Measurements from ENCODE around the gene GRK5. TPM values are rescaled to one million over a fixed set of nuclear protein-coding genes. Genes with fewer than 3 reads are reported as not detected.

Gene GRK5
- polyA plus RNA-seq, 1 donor from 2014 or later = 34.9 TPM

DNA sequence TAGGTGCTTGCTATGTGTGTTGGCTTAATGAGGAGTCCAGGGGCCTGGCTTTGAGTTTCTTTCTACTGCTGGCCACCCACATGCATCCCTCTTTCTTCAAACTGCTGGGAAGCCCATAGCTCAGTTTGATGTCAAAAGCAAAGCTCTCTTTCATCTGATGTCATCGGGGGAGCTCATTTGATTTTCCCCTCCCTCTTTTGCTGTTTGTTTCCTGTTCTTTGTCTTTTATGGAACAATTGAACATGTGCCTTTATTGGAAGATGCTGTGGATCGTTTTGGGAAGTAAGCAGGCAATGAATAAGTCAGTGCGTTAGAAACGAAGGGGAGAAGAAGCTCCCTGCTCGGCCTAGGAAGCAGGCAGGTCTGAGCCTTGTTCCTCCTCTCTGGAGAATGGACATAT lies 140.7 kb downstream of the GRK5 start:
- Histone ChIP-seq H3K27me3 (ENCODE audit: insufficient read depth, low read depth, low read length) (no peaks in the 10 kb centered on the region), H3K4me2 (ENCODE audit: low read length) (no peak overlapping the region), H3K4me3 (ENCODE audit: low read length) (no peak overlapping the region), H3F3A (ENCODE audit: insufficient read depth, low read length, poor library complexity, severe bottlenecking) (no peaks in the 10 kb centered on the region), H3K27ac (ENCODE audit: low read length) (no peak overlapping the region), H3K9ac (ENCODE audit: low read length) (no peak overlapping the region), H3K36me3 (ENCODE audit: insufficient read depth, low read length) (no peaks in the 10 kb centered on the region), H4K20me1 (ENCODE audit: insufficient read depth) (no peaks in the 10 kb centered on the region), H3K9me2 (ENCODE audit: insufficient read depth, low read length) (no peaks in the 10 kb centered on the region), H2AFZ (ENCODE audit: low read depth, low read length) (no peak overlapping the region), H3K9me3 (ENCODE audit: low read length) (peaks cover 7% of the 10 kb centered on the region), H3K79me2 (replicated peaks; ENCODE audit: insufficient read depth, low read length) (no peaks in the 10 kb centered on the region)
- TF ChIP-seq SMC3 (conservative IDR thresholded peaks at IDR 0.05; ENCODE audit: poor library complexity) (no peak), RAD21 (conservative IDR thresholded peaks at IDR 0.05) (no peak), POLR2AphosphoS5 (IDR thresholded peaks at IDR 0.05) (no peak), EZH2 (IDR thresholded peaks at IDR 0.05; ENCODE audit: borderline replicate concordance, insufficient read depth, low read length, poor library complexity, severe bottlenecking) (no peak), EP300 (conservative IDR thresholded peaks at IDR 0.05; ENCODE audit: poor library complexity, severe bottlenecking) (no peak), TAF1 (IDR thresholded peaks at IDR 0.05; ENCODE audit: low read depth) (no peak), MXI1 (conservative IDR thresholded peaks at IDR 0.05; ENCODE audit: poor library complexity, severe bottlenecking) (no peak)
- TF ChIP-seq, protein P1, sequence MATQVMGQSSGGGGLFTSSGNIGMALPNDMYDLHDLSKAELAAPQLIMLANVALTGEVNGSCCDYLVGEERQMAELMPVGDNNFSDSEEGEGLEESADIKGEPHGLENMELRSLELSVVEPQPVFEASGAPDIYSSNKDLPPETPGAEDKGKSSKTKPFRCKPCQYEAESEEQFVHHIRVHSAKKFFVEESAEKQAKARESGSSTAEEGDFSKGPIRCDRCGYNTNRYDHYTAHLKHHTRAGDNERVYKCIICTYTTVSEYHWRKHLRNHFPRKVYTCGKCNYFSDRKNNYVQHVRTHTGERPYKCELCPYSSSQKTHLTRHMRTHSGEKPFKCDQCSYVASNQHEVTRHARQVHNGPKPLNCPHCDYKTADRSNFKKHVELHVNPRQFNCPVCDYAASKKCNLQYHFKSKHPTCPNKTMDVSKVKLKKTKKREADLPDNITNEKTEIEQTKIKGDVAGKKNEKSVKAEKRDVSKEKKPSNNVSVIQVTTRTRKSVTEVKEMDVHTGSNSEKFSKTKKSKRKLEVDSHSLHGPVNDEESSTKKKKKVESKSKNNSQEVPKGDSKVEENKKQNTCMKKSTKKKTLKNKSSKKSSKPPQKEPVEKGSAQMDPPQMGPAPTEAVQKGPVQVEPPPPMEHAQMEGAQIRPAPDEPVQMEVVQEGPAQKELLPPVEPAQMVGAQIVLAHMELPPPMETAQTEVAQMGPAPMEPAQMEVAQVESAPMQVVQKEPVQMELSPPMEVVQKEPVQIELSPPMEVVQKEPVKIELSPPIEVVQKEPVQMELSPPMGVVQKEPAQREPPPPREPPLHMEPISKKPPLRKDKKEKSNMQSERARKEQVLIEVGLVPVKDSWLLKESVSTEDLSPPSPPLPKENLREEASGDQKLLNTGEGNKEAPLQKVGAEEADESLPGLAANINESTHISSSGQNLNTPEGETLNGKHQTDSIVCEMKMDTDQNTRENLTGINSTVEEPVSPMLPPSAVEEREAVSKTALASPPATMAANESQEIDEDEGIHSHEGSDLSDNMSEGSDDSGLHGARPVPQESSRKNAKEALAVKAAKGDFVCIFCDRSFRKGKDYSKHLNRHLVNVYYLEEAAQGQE (IDR thresholded peaks at IDR 0.05; ENCODE audit: borderline replicate concordance) = no peak
- TF ChIP-seq, protein P2, sequence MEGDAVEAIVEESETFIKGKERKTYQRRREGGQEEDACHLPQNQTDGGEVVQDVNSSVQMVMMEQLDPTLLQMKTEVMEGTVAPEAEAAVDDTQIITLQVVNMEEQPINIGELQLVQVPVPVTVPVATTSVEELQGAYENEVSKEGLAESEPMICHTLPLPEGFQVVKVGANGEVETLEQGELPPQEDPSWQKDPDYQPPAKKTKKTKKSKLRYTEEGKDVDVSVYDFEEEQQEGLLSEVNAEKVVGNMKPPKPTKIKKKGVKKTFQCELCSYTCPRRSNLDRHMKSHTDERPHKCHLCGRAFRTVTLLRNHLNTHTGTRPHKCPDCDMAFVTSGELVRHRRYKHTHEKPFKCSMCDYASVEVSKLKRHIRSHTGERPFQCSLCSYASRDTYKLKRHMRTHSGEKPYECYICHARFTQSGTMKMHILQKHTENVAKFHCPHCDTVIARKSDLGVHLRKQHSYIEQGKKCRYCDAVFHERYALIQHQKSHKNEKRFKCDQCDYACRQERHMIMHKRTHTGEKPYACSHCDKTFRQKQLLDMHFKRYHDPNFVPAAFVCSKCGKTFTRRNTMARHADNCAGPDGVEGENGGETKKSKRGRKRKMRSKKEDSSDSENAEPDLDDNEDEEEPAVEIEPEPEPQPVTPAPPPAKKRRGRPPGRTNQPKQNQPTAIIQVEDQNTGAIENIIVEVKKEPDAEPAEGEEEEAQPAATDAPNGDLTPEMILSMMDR (IDR thresholded peaks at IDR 0.05; ENCODE audit: poor library complexity, severe bottlenecking) = no peak

DNA sequence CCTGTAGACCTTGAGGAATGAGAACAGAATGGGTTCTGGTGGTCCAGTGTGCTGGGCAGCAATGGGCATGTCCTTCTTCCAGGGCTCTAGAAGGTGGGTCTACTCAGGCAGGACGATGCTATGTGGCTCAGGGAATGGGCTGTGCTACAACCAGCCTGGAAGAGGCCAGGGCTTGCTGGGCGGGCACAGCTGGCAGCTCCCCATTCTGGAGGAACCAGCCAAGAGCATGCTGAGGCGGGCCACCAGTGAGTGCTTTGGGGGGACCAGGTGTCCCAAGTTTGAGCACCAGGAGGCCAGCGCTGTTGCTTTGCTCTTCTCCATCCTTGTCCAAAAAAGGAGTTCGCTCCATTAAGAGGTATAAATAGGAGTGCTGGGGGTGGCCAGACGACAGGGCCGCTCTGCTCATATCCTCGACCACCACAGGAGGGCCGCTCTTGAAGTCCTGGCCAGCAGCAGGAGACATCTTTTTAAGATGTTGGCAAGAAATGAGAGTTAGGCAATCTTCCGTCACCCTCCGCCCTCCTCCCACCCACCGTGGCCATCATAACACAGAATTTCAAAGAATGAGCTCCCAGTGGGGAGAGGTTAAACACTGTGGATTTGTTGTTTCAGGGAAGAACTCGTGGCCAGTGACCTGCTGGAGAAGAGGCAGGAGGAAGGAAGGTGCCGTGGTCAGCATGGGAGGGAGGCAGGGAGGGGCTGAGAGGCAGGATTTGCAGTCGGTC lies 141.3 kb downstream of the GRK5 start:
- no peak overlapping the region for H3K4me3 ChIP-seq (ENCODE audit: low read length)
- H3F3A ChIP-seq (ENCODE audit: insufficient read depth, low read length, poor library complexity, severe bottlenecking) = no peaks in the 10 kb centered on the region
- H3K79me2 ChIP-seq (replicated peaks; ENCODE audit: insufficient read depth, low read length) = no peaks in the 10 kb centered on the region
- no peaks in the 10 kb centered on the region for H4K20me1 ChIP-seq (ENCODE audit: insufficient read depth)
- H3K36me3 ChIP-seq (ENCODE audit: insufficient read depth, low read length) = no peaks in the 10 kb centered on the region
- no peak overlapping the region for H2AFZ ChIP-seq (ENCODE audit: low read depth, low read length)
- TF ChIP-seq EP300 (conservative IDR thresholded peaks at IDR 0.05; ENCODE audit: poor library complexity, severe bottlenecking) (no peak), EZH2 (IDR thresholded peaks at IDR 0.05; ENCODE audit: borderline replicate concordance, insufficient read depth, low read length, poor library complexity, severe bottlenecking) (no peak), POLR2AphosphoS5 (IDR thresholded peaks at IDR 0.05) (no peak), TAF1 (IDR thresholded peaks at IDR 0.05; ENCODE audit: low read depth) (no peak), MXI1 (conservative IDR thresholded peaks at IDR 0.05; ENCODE audit: poor library complexity, severe bottlenecking) (no peak), SMC3 (conservative IDR thresholded peaks at IDR 0.05; ENCODE audit: poor library complexity) (no peak), RAD21 (conservative IDR thresholded peaks at IDR 0.05) (no peak)
- TF ChIP-seq, protein P1 (IDR thresholded peaks at IDR 0.05; ENCODE audit: borderline replicate concordance) = no peak
- TF ChIP-seq, protein P2 (IDR thresholded peaks at IDR 0.05; ENCODE audit: poor library complexity, severe bottlenecking) = no peak
- H3K27me3 ChIP-seq (ENCODE audit: insufficient read depth, low read depth, low read length) = no peaks in the 10 kb centered on the region
- no peak overlapping the region for H3K4me2 ChIP-seq (ENCODE audit: low read length)
- H3K9me2 ChIP-seq (ENCODE audit: insufficient read depth, low read length) = no peaks in the 10 kb centered on the region
- H3K9ac ChIP-seq (ENCODE audit: low read length) = no peak overlapping the region
- H3K9me3 ChIP-seq (ENCODE audit: low read length) = peaks cover 7% of the 10 kb centered on the region
- no peak overlapping the region for H3K27ac ChIP-seq (ENCODE audit: low read length)
